HEK293 (cell line): ENCODE results near the gene DOK4.

Source experiments
- CTCF ChIA-PET: fragments of 350-600 bp; formaldehyde crosslinking; extraction: SDS; loops from one replicate; lab custom pipeline; 2021; ENCODE audit warnings: antibody characterized with exemption; lab: Yijun Ruan, JAX
- POLR2A ChIA-PET: fragments of 300-600 bp; formaldehyde crosslinking; extraction: SDS; loops from one replicate; lab custom pipeline; 2020; ENCODE audit warnings: antibody characterized with exemption, inconsistent platforms; lab: Yijun Ruan, JAX
- H3K27ac ChIP-seq: fragments of 200-500 bp; sonication (Bioruptor generic); 2 replicates; pipeline ENCODE4 v1.5.1; 2014; ENCODE audit warnings: low read depth, low read length, control low read depth, inconsistent platforms; ENCODE audit errors: extremely low read depth
- H3K36me3 ChIP-seq, 2 experiments: fragments of 200-500 bp in 1 of 2; sonication (Bioruptor generic) in 1 of 2; 1 replicate in 1 of 2; 2 replicates in 1 of 2; pipeline ENCODE4 v1.5.1; 2014 to 2017; ENCODE audit warnings: inconsistent platforms in 2 of 2, low read length in 2 of 2; ENCODE audit not compliant: control insufficient read depth in 2 of 2, insufficient read depth in 1 of 2
- H3K4me1 ChIP-seq: fragments of 200-500 bp; sonication (Bioruptor generic); 2 replicates; pipeline ENCODE4 v1.5.1; 2014; ENCODE audit warnings: mild to moderate bottlenecking, low read length, inconsistent platforms; ENCODE audit not compliant: control insufficient read depth, insufficient read depth
- H3K4me3 ChIP-seq: 2 replicates; pipeline ENCODE4 v1.5.1; 2011; ENCODE audit warnings: low read depth, mild to moderate bottlenecking, control low read depth, low read length, moderate library complexity
- H3K9me3 ChIP-seq: fragments of 200-500 bp; sonication (Bioruptor generic); 2 replicates; pipeline ENCODE4 v1.5.1; 2014; ENCODE audit warnings: low read depth, low read length, inconsistent platforms; ENCODE audit not compliant: control insufficient read depth, insufficient read depth
- ATF2 ChIP-seq: fragments of 450-650 bp; formaldehyde crosslinking; IDR thresholded peaks from 2 replicates; pipeline ENCODE4 v1.5.1; 2016; ENCODE audit warnings: missing biosample characterization, missing genetic modification characterization, low read depth
- BCL6B ChIP-seq: fragments of 450-650 bp; formaldehyde crosslinking; IDR thresholded peaks from 2 replicates; pipeline ENCODE4 v1.5.1; 2017; ENCODE audit warnings: missing biosample characterization, missing genetic modification characterization
- PRDM4 ChIP-seq: fragments of 450-650 bp; formaldehyde crosslinking; IDR thresholded peaks from 2 replicates; pipeline ENCODE4 v1.5.1; 2017; ENCODE audit warnings: missing biosample characterization, missing genetic modification characterization
- ZBTB1 ChIP-seq: fragments of 450-650 bp; formaldehyde crosslinking; IDR thresholded peaks from 2 replicates; pipeline ENCODE4 v1.5.1; 2016; ENCODE audit warnings: missing biosample characterization, missing genetic modification characterization
- ZEB2 ChIP-seq: fragments of 450-650 bp; formaldehyde crosslinking; IDR thresholded peaks from 2 replicates; pipeline ENCODE4 v1.5.1; 2016; ENCODE audit warnings: missing biosample characterization, missing genetic modification characterization
- ZIC2 ChIP-seq: fragments of 450-650 bp; formaldehyde crosslinking; IDR thresholded peaks from 2 replicates; pipeline ENCODE4 v1.5.1; 2016; ENCODE audit warnings: missing biosample characterization, missing genetic modification characterization
- ZNF155 ChIP-seq: fragments of 450-650 bp; formaldehyde crosslinking; IDR thresholded peaks from 2 replicates; pipeline ENCODE4 v1.5.1; 2016; ENCODE audit warnings: missing biosample characterization, missing genetic modification characterization
- ZNF16 ChIP-seq: fragments of 450-650 bp; formaldehyde crosslinking; IDR thresholded peaks from 2 replicates; pipeline ENCODE4 v1.5.1; 2016; ENCODE audit warnings: low read depth, missing biosample characterization, missing genetic modification characterization
- ZNF184 ChIP-seq: fragments of 450-650 bp; IDR thresholded peaks from 2 replicates; pipeline ENCODE4 v1.5.1; 2018; ENCODE audit warnings: missing biosample characterization, mild to moderate bottlenecking, missing genetic modification characterization
- ZNF19 ChIP-seq: fragments of 450-650 bp; formaldehyde crosslinking; IDR thresholded peaks from 2 replicates; pipeline ENCODE4; 2016; ENCODE audit warnings: missing biosample characterization, missing genetic modification characterization, low read depth
- ZNF23 ChIP-seq: fragments of 450-650 bp; formaldehyde crosslinking; IDR thresholded peaks from 2 replicates; pipeline ENCODE4 v1.5.1; 2016; ENCODE audit warnings: missing biosample characterization, missing genetic modification characterization, borderline replicate concordance
- ZNF423 ChIP-seq: fragments of 450-650 bp; formaldehyde crosslinking; IDR thresholded peaks from 2 replicates; pipeline ENCODE4 v1.5.1; 2016; ENCODE audit warnings: missing biosample characterization, missing genetic modification characterization
- ZNF48 ChIP-seq: fragments of 450-650 bp; formaldehyde crosslinking; IDR thresholded peaks from 2 replicates; pipeline ENCODE4 v1.5.1; 2016; ENCODE audit warnings: missing biosample characterization, missing genetic modification characterization
- ZNF623 ChIP-seq: fragments of 450-650 bp; formaldehyde crosslinking; IDR thresholded peaks from 2 replicates; pipeline ENCODE4 v1.5.1; 2016; ENCODE audit warnings: missing biosample characterization, missing genetic modification characterization
- ZNF629 ChIP-seq: fragments of 450-650 bp; formaldehyde crosslinking; IDR thresholded peaks from 2 replicates; pipeline ENCODE4 v1.5.1; 2017; ENCODE audit warnings: missing biosample characterization, missing genetic modification characterization
- TF ChIP-seq, protein P1 (sequence below): fragments of 450-650 bp; formaldehyde crosslinking; IDR thresholded peaks from 2 replicates; pipeline ENCODE4 v1.5.1; 2016; ENCODE audit warnings: missing biosample characterization, missing genetic modification characterization
- TF ChIP-seq, protein P2 (sequence below): fragments of 450-650 bp; formaldehyde crosslinking; IDR thresholded peaks from 2 replicates; pipeline ENCODE4 v1.5.1; 2017; ENCODE audit warnings: missing biosample characterization, missing genetic modification characterization
- TF ChIP-seq, protein P3 (sequence below): fragments of 450-650 bp; formaldehyde crosslinking; IDR thresholded peaks from 2 replicates; pipeline ENCODE4 v1.5.1; 2016; ENCODE audit warnings: missing biosample characterization, missing genetic modification characterization

Gene DOK4

DNA sequence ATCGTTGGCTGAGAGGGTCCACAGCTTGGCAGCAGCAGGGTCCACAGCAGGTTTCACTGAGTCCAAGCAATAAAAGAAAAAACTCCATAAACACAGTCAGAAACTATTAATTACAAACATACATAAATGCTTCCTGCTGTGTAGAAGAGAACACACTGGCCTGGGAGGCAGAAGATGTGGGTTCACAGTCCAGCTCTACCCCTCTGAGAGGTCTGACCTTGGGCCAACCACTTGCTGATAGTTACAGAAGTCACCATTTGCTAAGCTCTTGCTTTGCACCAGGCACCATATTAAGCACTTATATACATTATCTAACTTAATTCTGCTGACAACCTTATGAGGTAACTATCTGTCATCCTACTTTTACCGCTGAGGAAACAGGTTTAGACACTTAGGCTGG, 53.8 kb downstream of the DOK4 start:
- Histone ChIP-seq H3K4me1 (no peaks in the 10 kb centered on the region), H3K36me3 (peaks cover 48 to 96% of the 10 kb centered on the region in 2 experiments), H3K9me3 (no peaks in the 10 kb centered on the region), H3K4me3 (no peak overlapping the region), H3K27ac (no peak overlapping the region)
- CTCF ChIA-PET, result interaction anchor here (1.0 to 2.3 kb wide), 5 partner anchors 10 to 88 kb away, joined by 3 to 11 read pairs (median 5); no protein-coding TSS in a partner anchor
- TF ChIP-seq ZIC2 (tag by site-specific recombination) (0 out of 2 replicates have a peak, but pooled peaks have one; percentile 21), ZNF623 (no peak), ZNF629 (tag by site-specific recombination) (no peak)
- POLR2A ChIA-PET, result interaction anchor here (1.4 kb wide), 1 partner anchor 15 kb away, joined by 6 read pairs; the partner anchor contains the start of genes CIAPIN1 and COQ9

GRCh38 chr16:57430955-57431354, 55.3 kb downstream of the DOK4 start:
- TF ChIP-seq ZNF623, result no peak
- no peak for TF ChIP-seq ZNF184
- TF ChIP-seq, protein P1, sequence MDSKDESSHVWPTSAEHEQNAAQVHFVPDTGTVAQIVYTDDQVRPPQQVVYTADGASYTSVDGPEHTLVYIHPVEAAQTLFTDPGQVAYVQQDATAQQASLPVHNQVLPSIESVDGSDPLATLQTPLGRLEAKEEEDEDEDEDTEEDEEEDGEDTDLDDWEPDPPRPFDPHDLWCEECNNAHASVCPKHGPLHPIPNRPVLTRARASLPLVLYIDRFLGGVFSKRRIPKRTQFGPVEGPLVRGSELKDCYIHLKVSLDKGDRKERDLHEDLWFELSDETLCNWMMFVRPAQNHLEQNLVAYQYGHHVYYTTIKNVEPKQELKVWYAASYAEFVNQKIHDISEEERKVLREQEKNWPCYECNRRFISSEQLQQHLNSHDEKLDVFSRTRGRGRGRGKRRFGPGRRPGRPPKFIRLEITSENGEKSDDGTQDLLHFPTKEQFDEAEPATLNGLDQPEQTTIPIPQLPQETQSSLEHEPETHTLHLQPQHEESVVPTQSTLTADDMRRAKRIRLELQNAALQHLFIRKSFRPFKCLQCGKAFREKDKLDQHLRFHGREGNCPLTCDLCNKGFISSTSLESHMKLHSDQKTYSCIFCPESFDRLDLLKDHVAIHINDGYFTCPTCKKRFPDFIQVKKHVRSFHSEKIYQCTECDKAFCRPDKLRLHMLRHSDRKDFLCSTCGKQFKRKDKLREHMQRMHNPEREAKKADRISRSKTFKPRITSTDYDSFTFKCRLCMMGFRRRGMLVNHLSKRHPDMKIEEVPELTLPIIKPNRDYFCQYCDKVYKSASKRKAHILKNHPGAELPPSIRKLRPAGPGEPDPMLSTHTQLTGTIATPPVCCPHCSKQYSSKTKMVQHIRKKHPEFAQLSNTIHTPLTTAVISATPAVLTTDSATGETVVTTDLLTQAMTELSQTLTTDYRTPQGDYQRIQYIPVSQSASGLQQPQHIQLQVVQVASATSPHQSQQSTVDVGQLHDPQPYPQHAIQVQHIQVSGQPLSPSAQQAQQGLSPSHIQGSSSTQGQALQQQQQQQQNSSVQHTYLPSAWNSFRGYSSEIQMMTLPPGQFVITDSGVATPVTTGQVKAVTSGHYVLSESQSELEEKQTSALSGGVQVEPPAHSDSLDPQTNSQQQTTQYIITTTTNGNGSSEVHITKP, result no peak
- no peak for TF ChIP-seq ZNF155 (tag by site-specific recombination)
- TF ChIP-seq, protein P2, sequence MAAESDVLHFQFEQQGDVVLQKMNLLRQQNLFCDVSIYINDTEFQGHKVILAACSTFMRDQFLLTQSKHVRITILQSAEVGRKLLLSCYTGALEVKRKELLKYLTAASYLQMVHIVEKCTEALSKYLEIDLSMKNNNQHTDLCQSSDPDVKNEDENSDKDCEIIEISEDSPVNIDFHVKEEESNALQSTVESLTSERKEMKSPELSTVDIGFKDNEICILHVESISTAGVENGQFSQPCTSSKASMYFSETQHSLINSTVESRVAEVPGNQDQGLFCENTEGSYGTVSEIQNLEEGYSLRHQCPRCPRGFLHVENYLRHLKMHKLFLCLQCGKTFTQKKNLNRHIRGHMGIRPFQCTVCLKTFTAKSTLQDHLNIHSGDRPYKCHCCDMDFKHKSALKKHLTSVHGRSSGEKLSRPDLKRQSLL (tag by site-specific recombination), result no peak
- no peak for TF ChIP-seq ZNF16 (tag by site-specific recombination)
- TF ChIP-seq, protein P3, sequence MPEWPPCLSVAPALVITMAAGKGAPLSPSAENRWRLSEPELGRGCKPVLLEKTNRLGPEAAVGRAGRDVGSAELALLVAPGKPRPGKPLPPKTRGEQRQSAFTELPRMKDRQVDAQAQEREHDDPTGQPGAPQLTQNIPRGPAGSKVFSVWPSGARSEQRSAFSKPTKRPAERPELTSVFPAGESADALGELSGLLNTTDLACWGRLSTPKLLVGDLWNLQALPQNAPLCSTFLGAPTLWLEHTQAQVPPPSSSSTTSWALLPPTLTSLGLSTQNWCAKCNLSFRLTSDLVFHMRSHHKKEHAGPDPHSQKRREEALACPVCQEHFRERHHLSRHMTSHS, result no peak
- no peak for TF ChIP-seq PRDM4
- no peak for TF ChIP-seq ZNF423 (tag by site-specific recombination)
- TF ChIP-seq ZBTB1 (tag by site-specific recombination), result no peak
- no peak for TF ChIP-seq ZNF19 (tag by site-specific recombination)
- no peak for TF ChIP-seq ZEB2 (tag by site-specific recombination)
- TF ChIP-seq BCL6B (tag by site-specific recombination), result no peak
- TF ChIP-seq ZNF48, result no peak
- no peak for TF ChIP-seq ZNF23 (tag by site-specific recombination)
- no peak for TF ChIP-seq ATF2 (tag by site-specific recombination)
- Histone ChIP-seq H3K4me1 (no peaks in the 10 kb centered on the region), H3K9me3 (no peaks in the 10 kb centered on the region), H3K27ac (no peak overlapping the region), H3K4me3 (no peak overlapping the region), H3K36me3 (peaks cover 37 to 91% of the 10 kb centered on the region in 2 experiments)
- CTCF ChIA-PET, result interaction anchor here (0.9 to 1.5 kb wide), 3 partner anchors 8 to 13 kb away, joined by 4 to 7 read pairs (median 7); no protein-coding TSS in a partner anchor
- POLR2A ChIA-PET, result no interaction called here
